Islet of Langerhans (tissue), 1 donor: Measurements from ENCODE around the gene FBXL13.
"Not testable (repeated sequence)": the region's sequence is repeated elsewhere in the genome, so short reads cannot be mapped to it uniquely, and the experiment has no call there.

ENCODE experiments used
- FAIRE-seq: peaks from one replicate; lab custom pipeline; 2011; peaks lifted over from hg19 to GRCh38; lab: Jason Lieb, UNC

The FBXL13 gene

GRCh38 chr7:103021490-103021889, 53.1 kb downstream of the FBXL13 start:
- not testable (repeated sequence) for FAIRE-seq

GRCh38 chr7:103020876-103021275, 53.7 kb downstream of the FBXL13 start:
- FAIRE-seq: not testable (repeated sequence)

DNA sequence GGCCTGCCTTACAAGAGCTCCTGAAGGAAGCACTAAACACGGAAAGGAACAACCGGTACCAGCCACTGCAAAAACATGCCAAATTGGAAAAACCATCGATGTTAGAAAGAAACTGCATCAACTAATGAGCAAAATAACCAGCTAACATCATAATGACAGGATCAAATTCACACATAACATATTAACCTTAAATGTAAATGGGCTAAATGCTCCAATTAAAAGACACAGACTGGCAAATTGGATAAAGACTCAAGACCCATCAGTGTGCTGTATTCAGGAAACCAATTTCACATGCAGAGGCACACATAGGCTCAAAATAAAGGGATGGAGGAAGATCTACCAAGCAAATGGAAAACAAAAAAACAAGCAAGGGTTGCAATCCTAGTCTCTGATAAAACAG, 56.3 kb downstream of the FBXL13 start:
- not testable (repeated sequence) for FAIRE-seq

DNA sequence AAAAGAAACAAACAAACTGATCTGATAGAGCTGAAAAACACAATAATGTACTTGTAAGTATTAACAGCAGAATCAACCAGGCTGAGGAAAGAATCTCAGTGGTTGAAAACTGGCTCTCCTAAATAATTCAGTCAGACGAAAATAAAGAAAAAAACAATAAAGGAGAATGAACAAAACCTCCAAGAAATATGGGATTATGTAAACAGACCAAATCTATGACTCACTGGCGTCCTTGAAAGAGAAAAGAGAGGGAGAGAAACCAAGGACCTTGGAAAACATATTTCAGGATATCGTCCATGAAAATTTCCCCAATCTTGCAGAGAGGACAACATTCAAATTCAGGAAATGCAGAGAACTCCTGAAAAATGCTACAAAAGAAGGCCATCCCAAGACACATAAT, 62.9 kb downstream of the FBXL13 start:
- no peak for FAIRE-seq

- no peak for FAIRE-seq
These were observed 64.4 kb downstream of the FBXL13 start for GRCh38 chr7:103010211-103010610.

DNA sequence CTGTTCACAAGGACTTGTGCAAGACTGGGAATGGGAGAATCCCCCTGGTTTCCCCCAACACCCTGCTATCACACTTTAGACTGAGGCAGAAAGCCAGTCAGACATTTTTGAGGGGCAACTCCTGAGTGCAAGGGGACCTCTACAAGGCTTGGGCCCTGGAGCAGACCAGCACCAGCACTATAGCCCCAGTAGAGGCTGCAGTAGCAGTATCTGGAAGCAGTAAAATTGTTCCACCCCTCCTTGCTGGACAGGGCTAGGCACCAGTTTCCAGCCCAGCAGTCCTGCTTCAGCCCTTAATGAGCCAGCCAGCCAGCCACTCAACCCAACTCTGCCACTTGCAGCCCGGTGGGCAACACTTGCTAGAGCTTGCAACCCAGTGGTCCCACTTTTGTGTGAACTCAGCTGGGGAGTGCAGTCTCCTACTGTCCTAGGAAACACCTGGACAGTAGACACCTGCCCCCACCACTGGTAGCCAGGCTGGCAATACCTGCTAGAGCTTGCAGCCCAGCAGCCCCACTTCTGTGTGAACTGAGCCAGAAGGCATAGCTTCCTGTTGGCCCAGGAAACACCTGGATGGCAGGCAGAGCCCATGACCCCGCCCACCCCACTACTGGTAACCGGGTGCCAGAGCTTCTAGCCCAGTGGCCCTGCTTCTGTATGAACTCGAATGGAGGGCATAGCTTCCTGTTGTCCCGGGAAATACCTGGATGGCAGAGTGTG, 65.0 kb downstream of the FBXL13 start:
- no peak for FAIRE-seq

- FAIRE-seq: no peak
These were observed 71.6 kb downstream of the FBXL13 start for GRCh38 chr7:103003004-103003403.

- no peak for FAIRE-seq
These were observed 73.4 kb downstream of the FBXL13 start for GRCh38 chr7:103001210-103001609.

GRCh38 chr7:102996957-102997356, 77.6 kb downstream of the FBXL13 start:
- no peak for FAIRE-seq

GRCh38 chr7:102995609-102996008, 79.0 kb downstream of the FBXL13 start:
- FAIRE-seq: not testable (repeated sequence)

- FAIRE-seq: no peak
These were observed 80.0 kb downstream of the FBXL13 start for GRCh38 chr7:102994567-102994966.

GRCh38 chr7:102993718-102994029, 80.9 kb downstream of the FBXL13 start:
- no peak for FAIRE-seq

DNA sequence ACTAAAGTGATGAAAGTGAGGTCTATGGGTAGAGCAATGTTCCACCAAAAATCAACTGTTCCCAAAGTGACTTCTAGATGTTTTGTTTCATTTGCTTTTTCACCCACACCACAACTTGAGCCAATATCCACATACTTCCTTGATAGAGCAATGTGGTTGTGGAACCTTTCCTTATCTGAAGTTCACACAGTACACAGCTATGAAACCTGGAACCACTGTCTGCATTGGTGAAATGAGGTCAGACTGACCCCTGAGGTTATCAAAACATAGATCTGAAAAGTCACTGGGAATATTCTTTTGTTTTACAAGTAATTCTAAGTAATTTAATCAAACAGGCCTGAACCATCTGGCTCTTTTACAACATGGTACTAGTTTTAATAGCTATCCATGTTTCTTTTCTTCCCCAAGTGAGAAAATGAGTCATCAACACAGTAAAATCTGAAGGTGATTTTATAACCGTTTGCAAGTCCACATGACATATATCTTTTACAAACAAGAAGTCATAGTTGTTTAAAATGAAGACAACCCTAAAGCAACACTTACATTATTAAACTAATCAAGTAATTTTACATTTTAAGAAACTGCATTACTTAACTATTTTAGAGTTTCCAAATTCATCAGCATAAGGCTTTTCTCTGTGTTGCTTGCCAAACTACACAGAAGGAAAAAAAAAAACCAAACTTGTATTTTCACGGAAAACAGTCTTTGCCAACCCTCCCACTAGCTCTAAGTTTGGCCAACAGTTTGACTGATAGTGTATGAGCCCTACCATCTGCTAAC, 81.5 kb downstream of the FBXL13 start:
- peak; percentile 69 for FAIRE-seq

- FAIRE-seq: no peak
These were observed 82.1 kb downstream of the FBXL13 start for GRCh38 chr7:102992509-102992937.

DNA sequence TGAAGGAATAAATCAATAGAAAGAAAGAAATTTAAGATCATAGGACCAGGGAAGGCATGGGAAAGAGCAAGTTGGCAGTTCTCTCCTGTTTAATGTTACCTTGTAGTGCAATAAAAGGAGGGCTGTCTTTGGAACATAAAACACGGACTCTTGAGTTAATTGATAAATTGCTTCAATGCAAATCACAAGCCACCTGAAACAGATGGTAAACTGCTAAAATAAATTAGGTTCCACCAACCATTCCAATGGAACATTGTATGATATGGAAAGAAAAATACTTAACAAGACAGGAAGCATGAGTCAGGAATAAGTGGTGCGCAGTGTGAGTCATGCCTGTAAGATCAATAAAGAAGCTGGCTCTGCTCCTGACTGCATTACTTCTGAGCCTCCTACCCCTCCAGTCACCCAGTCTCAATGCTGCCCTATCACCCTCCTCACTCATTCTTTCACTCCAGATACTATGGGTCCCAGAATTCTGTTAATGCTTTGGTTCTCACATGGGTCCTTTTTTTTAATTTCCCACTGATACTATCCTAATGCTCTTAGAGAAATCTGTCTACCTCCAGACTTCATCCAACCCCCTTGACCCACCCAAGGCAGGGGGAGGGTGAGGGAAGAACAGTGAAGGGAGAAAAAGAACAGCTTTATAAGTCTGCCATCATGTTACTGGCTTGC, 82.9 kb downstream of the FBXL13 start:
- peak; percentile 76 for FAIRE-seq

GRCh38 chr7:102991077-102991539, 83.5 kb downstream of the FBXL13 start:
- FAIRE-seq: no peak

GRCh38 chr7:102990642-102991041, 84.0 kb downstream of the FBXL13 start:
- FAIRE-seq: no peak

DNA sequence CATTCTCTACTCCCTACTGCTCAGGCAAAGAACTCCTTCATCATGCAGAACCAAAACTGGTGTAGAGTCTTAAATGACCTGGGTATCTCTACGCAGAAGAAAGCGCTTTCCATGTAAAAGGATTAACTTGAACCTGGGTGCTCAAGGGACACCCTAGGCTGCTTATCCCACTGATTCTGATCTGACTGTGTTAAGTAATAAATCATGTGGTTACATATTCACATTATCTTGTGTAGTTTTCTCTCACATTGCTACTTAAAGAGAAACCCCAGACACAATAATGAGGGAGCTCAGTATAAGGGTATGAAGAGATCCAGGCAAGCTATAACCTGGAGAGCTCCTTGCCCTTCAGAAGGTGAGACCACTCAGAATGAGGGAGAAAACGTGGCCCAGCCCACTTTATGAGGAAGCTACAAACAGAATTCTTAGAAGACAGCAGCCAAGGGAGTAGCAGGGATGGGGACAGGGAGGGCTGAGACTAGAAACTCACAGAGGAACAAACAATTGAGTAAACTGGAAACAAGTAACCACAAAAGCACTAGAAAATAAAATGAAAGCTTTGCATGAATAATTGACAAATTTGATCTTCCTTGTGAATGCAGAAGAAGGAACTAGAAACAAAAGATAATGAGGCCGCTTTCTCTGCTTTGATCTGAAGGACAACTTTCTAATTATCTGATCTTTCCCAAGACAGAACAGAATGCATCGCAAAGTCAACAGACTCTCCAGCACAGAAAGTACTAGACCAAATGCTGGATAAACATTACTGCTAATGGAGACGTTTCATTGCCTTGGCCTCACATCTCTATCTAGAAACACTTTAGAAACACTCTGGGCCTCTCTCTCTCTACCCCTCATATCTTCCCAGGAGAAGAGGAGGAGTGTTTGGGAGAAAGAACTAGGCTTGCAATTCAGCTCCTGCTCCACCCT, 85.7 kb downstream of the FBXL13 start:
- FAIRE-seq: no peak

DNA sequence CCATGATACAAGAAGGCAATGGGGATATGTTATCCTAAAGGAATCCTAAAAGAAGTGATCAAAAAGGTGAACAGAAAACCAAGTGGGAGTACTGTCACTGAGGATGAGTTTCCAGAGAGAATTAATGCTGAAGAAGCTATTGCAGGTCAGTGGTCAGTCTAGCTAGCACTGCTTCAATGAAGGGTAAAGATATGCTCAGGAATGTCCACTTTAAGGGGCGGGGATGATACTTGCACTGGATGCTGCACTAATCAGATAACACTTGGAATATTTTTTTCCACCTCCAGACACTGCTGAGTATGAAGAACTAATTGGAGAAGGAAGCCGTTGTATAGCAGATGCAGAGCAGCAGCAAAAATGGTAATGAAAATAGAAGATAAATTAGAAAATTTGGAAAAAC, 86.5 kb downstream of the FBXL13 start:
- no peak for FAIRE-seq

DNA sequence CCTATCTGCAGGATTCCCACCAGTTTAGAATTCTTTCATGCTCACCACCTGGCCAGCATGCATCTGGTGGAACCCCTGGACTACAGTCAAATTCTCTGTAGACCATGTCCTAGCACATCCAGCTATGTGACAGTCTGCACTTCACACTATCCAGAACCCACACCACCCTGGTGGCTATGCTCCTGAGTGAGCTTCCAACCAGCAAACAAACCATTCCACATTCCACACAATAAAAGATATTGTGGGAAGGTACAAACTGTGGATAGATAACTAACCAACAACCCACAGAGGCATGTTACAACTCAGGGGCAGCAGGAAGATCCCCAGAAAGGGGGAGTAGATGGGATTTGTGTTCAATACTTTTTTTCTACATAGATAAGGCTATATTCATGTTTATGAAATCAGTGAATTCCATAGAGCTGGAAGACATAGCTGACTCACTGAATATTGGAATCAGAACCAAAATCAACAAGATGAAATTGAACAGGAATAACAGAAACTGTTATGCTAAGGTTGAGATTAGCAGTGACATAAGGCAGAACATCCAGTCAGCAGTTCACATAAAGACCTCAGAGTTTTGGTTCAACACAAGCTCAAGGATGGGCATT, 89.3 kb downstream of the FBXL13 start:
- FAIRE-seq: no peak

DNA sequence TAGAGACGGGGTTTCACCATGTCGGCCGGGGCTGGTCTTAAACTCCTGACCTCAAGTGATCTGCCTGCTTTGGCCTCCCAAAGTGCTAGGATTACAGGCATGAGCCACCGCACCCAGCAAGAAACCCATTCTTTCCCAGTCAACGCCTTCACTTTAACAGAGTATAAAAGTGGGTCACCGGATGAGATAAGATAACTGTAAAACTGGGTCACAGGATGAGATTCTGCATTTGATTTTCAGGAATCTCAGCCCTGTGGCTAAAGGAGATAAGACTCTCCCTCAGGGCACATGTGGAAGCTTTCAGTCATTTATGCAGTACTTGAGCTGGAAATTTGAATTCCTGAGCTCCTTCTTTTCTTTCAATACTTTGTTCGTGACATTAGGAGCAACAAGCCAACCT, 91.0 kb downstream of the FBXL13 start:
- no peak for FAIRE-seq

- FAIRE-seq: no peak
These were observed 92.4 kb downstream of the FBXL13 start for GRCh38 chr7:102982235-102982634.
